Kidney (tissue), 14 donors: ENCODE measurements around the gene TMEM255B. TPM values are rescaled to one million over a fixed set of nuclear protein-coding genes. Genes with fewer than 3 reads are reported as not detected.
"Not testable (repeated sequence)": the region's sequence is repeated elsewhere in the genome, so short reads cannot be mapped to it uniquely, and the experiment has no call there.

ENCODE experiments used
- DNase-seq, 5 donors: peaks; one replicate each; pipeline ENCODE4 v3.0.0-alpha.2; 2013 to 2020
- FAIRE-seq: peaks from 2 replicates; lab custom pipeline; 2012; peaks lifted over from hg19 to GRCh38; lab: Jason Lieb, UNC
- H3K27ac ChIP-seq, 2 donors: one replicate each; pipeline ENCODE4 v1.7.0; 2013; ENCODE audit warnings: low read depth in 2 of 2, low read length in 2 of 2, inconsistent platforms in 1 of 2
- H3K27me3 ChIP-seq: one replicate; pipeline ENCODE4 v1.7.1; 2013; ENCODE audit warnings: low read length, inconsistent platforms; ENCODE audit not compliant: control insufficient read depth, insufficient read depth
- H3K36me3 ChIP-seq, 3 donors: one replicate each; pipeline versions ENCODE4 v1.7.0 to v1.7.1; 2013; ENCODE audit warnings: low read length in 3 of 3, control low read depth in 1 of 3, inconsistent platforms in 1 of 3; ENCODE audit not compliant: insufficient read depth in 3 of 3, control insufficient read depth in 2 of 3
- H3K4me1 ChIP-seq, 3 donors: one replicate each; pipeline versions ENCODE4 v1.7.0 to v1.7.1; 2013; ENCODE audit warnings: low read length in 3 of 3, inconsistent platforms in 1 of 3, low read depth in 1 of 3; ENCODE audit not compliant: control insufficient read depth in 2 of 3, insufficient read depth in 2 of 3
- H3K4me3 ChIP-seq, 3 donors: one replicate each; pipeline versions ENCODE4 v1.7.0 to v1.8.1; 2013; ENCODE audit warnings: low read length in 3 of 3, control low read depth in 1 of 3, inconsistent platforms in 1 of 3
- H3K9ac ChIP-seq, 3 donors: one replicate each; pipeline versions ENCODE4 v1.7.0 to v1.7.1; 2013; ENCODE audit warnings: low read length in 3 of 3, control low read depth in 1 of 3, inconsistent platforms in 1 of 3
- H3K9me3 ChIP-seq, 3 donors: one replicate each; pipeline versions ENCODE4 v1.7.0 to v1.7.1; 2013; ENCODE audit warnings: low read length in 3 of 3, control low read depth in 1 of 3, inconsistent platforms in 1 of 3; ENCODE audit not compliant: control insufficient read depth in 2 of 3, insufficient read depth in 1 of 3
- intact Hi-C: fragments of 100-400 bp; cut with DNase I; formaldehyde crosslinking; loops from one replicate; pipeline ENCODE4 v1.11.1; 2022
- polyA plus RNA-seq: library from polyadenylated mRNA; stranded (reverse); fragments of 350-450 nt; fragmentation: Illumina TruSeq; extraction: RNeasy Lipid Tissue Mini Kit (QIAGEN cat#74804); gene quantifications from one replicate; pipeline ENCODE4 v1.2.3, GENCODE V29; 2014; ENCODE audit warnings: low read depth, low replicate concordance; ENCODE audit not compliant: insufficient read depth
- total RNA-seq: library from RNA; stranded (reverse); fragmentation: NEBNext Ultra II Directional; extraction: Animal tissue kit (Norgen Biotek cat#: 25700); gene quantifications from one replicate; pipeline ENCODE4 v1.2.1, GENCODE V29; 2021
- TF ChIP-seq, protein P1 (sequence below): IDR thresholded peaks from 3 replicates; pipeline ENCODE4 v1.5.1; 2012; ENCODE audit warnings: mild to moderate bottlenecking, moderate library complexity, borderline replicate concordance; ENCODE audit not compliant: insufficient read depth; ENCODE audit errors: extremely low read depth
- donor health status: control.
- donor health status: control.
- donor health status: control.
- donor health status: control.
- donor health status: control.
- donor health status: DM: yes; HTN: yes; CAD: no.
- donor health status: Normal renal cell carcinoma (clear cell type).

TMEM255B gene
- total and polyA plus RNA-seq, 2 donors from 2014 or later = 11.9 to 29.3 TPM

DNA sequence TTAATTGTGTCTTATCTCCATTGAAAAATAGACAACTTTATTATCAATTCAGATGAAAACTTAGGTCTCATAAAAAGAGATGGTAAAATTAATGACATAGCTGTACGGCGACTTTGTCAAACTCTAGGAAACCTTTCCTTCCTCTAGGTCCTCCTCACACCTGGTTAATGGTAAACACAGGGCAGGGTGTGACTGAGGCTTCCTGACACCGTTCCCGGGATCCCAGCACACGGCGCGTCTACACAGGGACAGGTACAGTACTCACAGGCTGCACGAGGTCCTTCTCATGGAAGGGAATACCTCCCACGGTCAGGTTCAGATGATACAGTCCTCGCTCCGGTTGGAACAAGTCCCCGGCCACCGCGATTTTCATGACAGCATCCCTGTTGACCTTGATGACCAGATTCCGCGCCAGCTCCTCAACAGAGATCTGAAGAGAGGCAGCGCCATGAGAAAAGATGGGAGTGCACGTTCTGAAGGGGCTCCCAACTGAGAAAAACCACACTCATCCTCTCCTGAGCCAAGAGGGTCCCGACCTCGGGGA, 69.3 kb downstream of the TMEM255B start:
- peak in 1 of 5 donors; percentile 36 for DNase-seq
- Histone ChIP-seq H3K9me3 (no peaks in the 10 kb centered on the region), H3K27ac (no peak overlapping the region), H3K27me3 (no peaks in the 10 kb centered on the region), H3K36me3 (peaks cover 0 to 5% (median under 1%) of the 10 kb centered on the region in 3 donors), H3K4me3 (no peak overlapping the region), H3K4me1 (no peaks in the 10 kb centered on the region), H3K9ac (no peak overlapping the region)
- TF ChIP-seq, protein P1, sequence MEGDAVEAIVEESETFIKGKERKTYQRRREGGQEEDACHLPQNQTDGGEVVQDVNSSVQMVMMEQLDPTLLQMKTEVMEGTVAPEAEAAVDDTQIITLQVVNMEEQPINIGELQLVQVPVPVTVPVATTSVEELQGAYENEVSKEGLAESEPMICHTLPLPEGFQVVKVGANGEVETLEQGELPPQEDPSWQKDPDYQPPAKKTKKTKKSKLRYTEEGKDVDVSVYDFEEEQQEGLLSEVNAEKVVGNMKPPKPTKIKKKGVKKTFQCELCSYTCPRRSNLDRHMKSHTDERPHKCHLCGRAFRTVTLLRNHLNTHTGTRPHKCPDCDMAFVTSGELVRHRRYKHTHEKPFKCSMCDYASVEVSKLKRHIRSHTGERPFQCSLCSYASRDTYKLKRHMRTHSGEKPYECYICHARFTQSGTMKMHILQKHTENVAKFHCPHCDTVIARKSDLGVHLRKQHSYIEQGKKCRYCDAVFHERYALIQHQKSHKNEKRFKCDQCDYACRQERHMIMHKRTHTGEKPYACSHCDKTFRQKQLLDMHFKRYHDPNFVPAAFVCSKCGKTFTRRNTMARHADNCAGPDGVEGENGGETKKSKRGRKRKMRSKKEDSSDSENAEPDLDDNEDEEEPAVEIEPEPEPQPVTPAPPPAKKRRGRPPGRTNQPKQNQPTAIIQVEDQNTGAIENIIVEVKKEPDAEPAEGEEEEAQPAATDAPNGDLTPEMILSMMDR = no peak
- no peak for FAIRE-seq
- intact Hi-C loops = no loop called here

DNA sequence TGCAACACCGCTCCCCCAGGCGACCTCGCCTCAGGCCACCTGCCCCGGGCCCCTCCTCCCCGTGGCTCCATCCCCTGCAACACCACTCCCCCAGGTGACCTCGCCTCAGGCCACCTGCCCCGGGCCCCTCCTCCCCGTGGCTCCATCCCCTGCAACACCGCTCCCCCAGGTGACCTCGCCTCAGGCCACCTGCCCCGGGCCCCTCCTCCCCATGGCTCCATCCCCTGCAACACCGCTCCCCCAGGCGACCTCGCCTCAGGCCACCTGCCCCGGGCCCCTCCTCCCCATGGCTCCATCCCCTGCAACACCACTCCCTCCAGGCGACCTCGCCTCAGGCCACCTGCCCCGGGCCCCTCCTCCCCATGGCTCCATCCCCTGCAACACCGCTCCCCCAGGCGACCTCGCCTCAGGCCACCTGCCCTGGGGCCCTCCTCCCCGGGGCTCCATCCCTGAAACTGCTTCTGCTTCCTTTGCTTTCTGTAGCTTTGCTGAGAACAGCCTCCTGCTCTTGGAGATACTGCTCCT, 71.5 kb downstream of the TMEM255B start:
- H3K4me1 ChIP-seq, FAIRE-seq, H3K4me3 ChIP-seq, H3K9ac ChIP-seq, H3K27ac ChIP-seq, H3K9me3 ChIP-seq, intact Hi-C loops, H3K36me3 ChIP-seq, H3K27me3 ChIP-seq: not testable (repeated sequence)
- DNase-seq = peak in 1 of 5 donors; percentile 13

DNA sequence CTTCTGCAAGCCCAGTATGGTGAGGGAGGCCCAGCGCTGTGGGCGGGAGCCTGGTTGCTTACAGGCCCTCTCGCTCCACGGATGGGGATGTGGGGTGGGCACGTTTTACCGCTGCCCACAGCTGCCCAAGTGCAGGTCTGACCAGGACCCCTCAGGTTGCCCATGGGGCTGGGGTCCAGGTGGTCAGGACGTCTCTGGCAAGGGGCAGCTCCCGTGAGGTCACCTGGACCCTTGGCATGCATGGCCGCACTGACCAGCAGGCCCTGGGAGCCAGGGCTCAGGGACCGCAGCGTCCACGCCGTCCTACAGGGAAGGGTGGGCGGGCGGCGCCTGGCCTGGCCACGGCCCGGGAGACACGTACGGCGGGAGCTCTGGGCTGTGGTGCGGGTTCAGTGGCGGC, 72.0 kb downstream of the TMEM255B start:
- intact Hi-C loops = no loop called here
- H3K4me3 ChIP-seq = no peak overlapping the region
- H3K4me1 ChIP-seq = no peaks in the 10 kb centered on the region
- no peak overlapping the region for H3K27ac ChIP-seq
- TF ChIP-seq, protein P1 = no peak
- no peaks in the 10 kb centered on the region for H3K27me3 ChIP-seq
- FAIRE-seq = no peak
- H3K9me3 ChIP-seq = no peaks in the 10 kb centered on the region
- DNase-seq = peak in 1 of 5 donors; percentile 74
- H3K36me3 ChIP-seq = peaks cover 0 to 6% (median 5%) of the 10 kb centered on the region in 3 donors
- H3K9ac ChIP-seq = no peak overlapping the region

DNA sequence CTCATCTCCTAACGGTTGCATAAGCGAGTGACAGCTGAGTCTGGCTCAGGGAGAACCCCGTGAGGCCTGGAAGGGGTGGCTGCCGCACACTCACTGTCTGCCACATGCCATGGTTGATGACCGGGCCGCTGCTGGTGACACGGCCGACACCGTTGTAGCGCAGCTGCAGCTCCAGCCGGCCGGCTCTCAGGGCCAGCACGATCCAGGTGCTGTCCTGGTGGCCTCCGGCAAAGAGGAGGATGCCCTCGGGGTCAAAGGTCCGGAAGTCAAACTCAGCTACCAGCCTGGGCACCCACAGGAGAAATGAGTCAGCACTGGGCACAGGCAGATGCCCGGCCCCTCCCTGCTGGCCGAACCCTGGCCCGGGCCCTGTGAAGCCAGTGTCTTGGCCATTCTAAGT, 73.2 kb downstream of the TMEM255B start:
- no peak for FAIRE-seq
- Histone ChIP-seq H3K4me3 (no peak overlapping the region), H3K27ac (no peak overlapping the region), H3K27me3 (no peaks in the 10 kb centered on the region), H3K9me3 (no peaks in the 10 kb centered on the region), H3K36me3 (peaks cover 0 to 6% (median under 1%) of the 10 kb centered on the region in 3 donors), H3K9ac (no peak overlapping the region), H3K4me1 (peaks cover 0 to 4% (median 3%) of the 10 kb centered on the region in 3 donors)
- intact Hi-C loops = no loop called here
- TF ChIP-seq, protein P1 = no peak
- DNase-seq = peak in 1 of 5 donors; percentile 55
